ENCODE data around the gene L3MBTL4.

Gene L3MBTL4

GRCh38 chr18:6018671-6019070, 396.0 kb downstream of the L3MBTL4 start:
- DNase-seq, result no peak

- DNase-seq, result no peak
Observed at GRCh38 chr18:6017171-6017570, 397.5 kb downstream of the L3MBTL4 start.

- DNase-seq, result no peak
Observed at GRCh38 chr18:6015364-6015763, 399.3 kb downstream of the L3MBTL4 start.

- no peak for DNase-seq
Observed at GRCh38 chr18:6013171-6013810, 401.4 kb downstream of the L3MBTL4 start.

DNA sequence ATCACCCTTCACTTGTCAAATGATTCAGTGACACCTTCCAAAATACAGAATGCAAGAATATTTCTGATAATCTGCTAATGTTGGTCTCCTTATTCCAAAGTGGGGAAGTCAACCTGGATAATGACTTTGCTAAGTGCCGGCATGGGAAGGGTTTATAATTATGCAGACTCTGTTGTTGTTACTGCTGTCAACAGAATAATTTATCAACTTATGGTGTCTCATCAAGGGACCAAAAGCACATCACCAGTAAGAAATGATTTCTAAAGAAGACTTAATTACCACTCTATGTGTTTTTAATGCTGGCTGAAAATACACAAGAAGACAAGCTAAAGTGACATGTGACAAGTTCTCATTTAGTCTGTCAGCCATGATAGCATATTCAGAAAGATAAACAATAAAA, 403.8 kb downstream of the L3MBTL4 start:
- DNase-seq, result no peak

- DNase-seq, result no peak
Observed at GRCh38 chr18:6010284-6010683, 404.4 kb downstream of the L3MBTL4 start.

- no peak for DNase-seq
Observed at GRCh38 chr18:6009756-6010155, 405.0 kb downstream of the L3MBTL4 start.

- DNase-seq, result no peak
Observed at GRCh38 chr18:6004683-6005082, 410.0 kb downstream of the L3MBTL4 start.

DNA sequence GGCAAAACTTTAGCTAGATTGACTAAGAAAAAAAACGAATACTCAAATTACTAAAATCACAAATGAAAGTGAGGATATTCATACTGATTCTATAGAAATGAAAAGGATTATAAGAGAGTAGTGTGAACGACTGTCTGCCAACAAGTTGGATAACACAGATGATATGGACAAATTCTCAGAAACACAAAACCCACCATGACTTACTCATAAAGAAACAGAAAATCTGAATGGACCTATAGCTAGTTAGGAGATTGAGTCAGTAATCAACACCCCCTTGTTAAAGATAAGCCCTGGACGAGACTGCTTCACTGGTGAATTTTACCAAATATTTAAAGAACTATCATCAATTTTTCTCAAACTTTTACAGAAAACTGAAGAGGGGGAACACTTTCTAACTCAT, 410.6 kb downstream of the L3MBTL4 start:
- DNase-seq, result no peak

DNA sequence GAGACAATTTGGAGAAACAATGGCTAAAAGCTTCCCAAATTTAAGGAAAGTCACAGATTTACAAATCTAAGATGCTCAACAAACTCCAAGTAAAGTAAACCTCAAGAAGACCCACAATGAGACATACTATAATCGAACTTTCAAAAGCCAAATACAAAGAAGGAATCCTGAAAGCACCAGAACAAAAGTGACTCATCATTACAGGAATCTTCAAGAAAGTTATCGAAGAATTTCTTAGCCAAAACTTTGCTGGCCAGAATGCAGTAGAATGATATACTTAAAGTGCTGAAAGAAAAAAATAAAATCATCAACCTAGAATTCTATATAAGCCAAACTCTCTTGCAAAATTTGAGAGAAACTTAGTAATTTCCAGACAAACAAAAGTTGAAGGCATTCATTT, 412.8 kb downstream of the L3MBTL4 start:
- DNase-seq, result no peak

DNA sequence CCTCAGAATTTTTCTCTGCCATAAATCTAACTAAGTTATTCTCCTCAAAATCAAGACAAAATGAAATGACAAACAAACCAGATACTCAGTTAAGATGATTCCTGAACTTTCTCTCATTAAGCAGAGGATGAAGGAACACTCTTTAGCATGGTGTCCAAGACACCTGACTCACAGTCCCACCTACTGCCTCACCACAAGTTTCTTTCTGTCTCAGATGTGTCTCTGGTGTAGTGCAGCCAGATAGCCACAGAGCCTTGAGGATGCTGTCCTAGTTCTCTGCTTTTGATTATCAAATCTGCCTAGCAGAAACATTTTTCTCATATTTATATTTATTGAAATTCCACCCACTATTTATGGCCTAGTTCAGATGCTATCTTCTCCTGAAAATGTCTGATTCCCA, 415.8 kb downstream of the L3MBTL4 start:
- no peak for DNase-seq

GRCh38 chr18:5998166-5998881, 416.4 kb downstream of the L3MBTL4 start:
- no peak for DNase-seq

DNA sequence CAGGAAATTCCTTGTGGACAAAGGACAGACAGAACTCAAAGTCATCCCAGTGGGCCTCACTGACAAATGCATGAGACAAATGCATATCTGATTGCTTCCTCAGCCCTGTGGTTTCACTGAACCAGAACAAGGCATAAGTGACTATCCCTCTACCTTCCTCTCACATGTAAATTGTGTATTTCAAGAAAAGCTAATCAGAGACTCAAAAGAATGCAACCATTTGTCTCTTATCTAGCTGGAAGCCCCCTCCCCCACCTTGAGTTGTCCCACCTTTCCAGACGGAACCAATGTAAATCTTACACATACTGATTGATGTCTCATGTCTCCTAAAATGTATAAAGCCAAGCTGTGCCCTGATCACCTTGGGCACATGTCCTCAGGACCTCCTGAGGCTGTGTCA, 417.4 kb downstream of the L3MBTL4 start:
- DNase-seq, result no peak

DNA sequence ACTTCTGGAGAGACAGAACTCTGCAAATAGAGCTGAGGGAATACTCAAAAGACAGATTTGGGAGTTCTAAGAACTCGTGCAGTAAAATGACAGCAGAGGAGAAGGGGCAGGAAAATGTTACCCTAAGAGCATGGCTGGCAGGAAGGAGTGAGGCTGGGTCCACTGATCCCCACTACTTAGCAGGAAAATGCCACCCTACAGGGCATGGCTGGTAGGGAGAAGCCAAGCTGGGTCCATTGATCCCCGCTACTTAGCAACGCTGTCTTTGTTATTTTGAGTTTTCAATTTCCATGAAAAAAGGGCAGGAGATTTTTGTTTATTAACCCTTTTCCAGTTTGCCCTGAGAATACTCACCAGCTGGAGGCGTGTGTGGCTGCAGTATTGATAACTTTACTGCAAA, 419.1 kb downstream of the L3MBTL4 start:
- no peak for DNase-seq

- no peak for DNase-seq
Observed at GRCh38 chr18:5993938-5994337, 420.8 kb downstream of the L3MBTL4 start.

- no peak for DNase-seq
Observed at GRCh38 chr18:5992381-5992780, 422.3 kb downstream of the L3MBTL4 start.

- DNase-seq, result no peak
Observed at GRCh38 chr18:5987249-5987648, 427.5 kb downstream of the L3MBTL4 start.

- DNase-seq, result no peak
Observed at GRCh38 chr18:5986257-5986931, 428.3 kb downstream of the L3MBTL4 start.

DNA sequence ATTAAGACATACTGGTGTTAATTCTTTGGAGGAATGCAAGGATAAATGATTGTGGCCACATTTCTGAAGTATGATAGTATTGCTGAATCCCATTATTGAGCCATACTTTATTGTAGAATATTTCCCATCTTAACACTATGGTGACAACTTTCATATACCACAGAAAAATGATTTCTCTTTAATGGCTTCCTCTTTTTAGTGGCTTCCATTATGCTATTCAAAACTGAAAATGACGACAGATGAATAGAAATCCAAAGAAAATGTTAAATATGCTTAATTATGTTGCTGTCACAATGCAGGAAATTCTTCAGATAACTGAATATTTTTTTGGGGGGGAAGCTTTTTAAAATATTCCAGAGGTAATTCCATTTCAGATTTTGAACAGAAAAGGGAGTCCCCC, 430.5 kb downstream of the L3MBTL4 start:
- no peak for DNase-seq

- no peak for DNase-seq
Observed at GRCh38 chr18:5983488-5983887, 431.2 kb downstream of the L3MBTL4 start.

DNA sequence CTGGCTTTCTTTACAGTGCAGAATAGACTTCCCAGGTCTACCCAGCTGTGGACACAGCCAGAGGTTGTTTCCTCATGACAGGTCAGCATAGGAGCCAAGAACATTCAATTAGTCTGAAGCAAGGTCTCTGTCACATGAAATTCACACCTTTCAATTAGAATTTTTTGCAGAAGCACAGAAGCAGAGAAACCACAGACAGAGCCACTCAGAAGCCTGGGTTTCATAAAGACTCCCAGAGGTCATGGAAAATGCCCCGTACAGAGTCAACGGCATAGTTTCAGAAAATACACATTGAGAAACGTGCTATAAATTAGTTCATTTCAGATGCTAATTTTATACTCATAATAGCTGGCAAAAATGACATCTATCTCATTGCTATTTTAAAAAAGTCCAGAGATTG, 432.4 kb downstream of the L3MBTL4 start:
- no peak for DNase-seq

- no peak for DNase-seq
Observed at GRCh38 chr18:5980721-5981120, 434.0 kb downstream of the L3MBTL4 start.

GRCh38 chr18:5979971-5980457, 434.7 kb downstream of the L3MBTL4 start:
- no peak for DNase-seq

Measured in stimulated activated CD4-positive, alpha-beta T cell treated with anti-CD3 and anti-CD28 coated beads, Interleukin-12 subunit alpha, Interleukin-12 subunit beta, amount 100 ng/mL, for 4 hours (primary cell).